Measurements from ENCODE around the gene ULK3. TPM values are rescaled to one million over a fixed set of nuclear protein-coding genes. Genes with fewer than 3 reads are reported as not detected.
A peak's percentile ranks its signal among the peaks of the same experiment; 100 is the strongest.
"Not testable (repeated sequence)": the region's sequence is repeated elsewhere in the genome, so short reads cannot be mapped to it uniquely, and the experiment has no call there.

The ULK3 gene, protein sequence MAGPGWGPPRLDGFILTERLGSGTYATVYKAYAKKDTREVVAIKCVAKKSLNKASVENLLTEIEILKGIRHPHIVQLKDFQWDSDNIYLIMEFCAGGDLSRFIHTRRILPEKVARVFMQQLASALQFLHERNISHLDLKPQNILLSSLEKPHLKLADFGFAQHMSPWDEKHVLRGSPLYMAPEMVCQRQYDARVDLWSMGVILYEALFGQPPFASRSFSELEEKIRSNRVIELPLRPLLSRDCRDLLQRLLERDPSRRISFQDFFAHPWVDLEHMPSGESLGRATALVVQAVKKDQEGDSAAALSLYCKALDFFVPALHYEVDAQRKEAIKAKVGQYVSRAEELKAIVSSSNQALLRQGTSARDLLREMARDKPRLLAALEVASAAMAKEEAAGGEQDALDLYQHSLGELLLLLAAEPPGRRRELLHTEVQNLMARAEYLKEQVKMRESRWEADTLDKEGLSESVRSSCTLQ
- 42.3 TPM for total RNA-seq
- long read RNA-seq, transcript ULK3-201 (16 exons, 2,623 nt), result minor isoform, 12 of 77 reads
- long read RNA-seq, transcript ULK3-220 (16 exons, 2,611 nt), result major isoform, 14 of 77 reads
- long read RNA-seq, partial matches to known transcripts, result 19 of 77 reads
- long read RNA-seq, other reads (novel, unspliced or antisense), result 25 of 77 reads

DNA sequence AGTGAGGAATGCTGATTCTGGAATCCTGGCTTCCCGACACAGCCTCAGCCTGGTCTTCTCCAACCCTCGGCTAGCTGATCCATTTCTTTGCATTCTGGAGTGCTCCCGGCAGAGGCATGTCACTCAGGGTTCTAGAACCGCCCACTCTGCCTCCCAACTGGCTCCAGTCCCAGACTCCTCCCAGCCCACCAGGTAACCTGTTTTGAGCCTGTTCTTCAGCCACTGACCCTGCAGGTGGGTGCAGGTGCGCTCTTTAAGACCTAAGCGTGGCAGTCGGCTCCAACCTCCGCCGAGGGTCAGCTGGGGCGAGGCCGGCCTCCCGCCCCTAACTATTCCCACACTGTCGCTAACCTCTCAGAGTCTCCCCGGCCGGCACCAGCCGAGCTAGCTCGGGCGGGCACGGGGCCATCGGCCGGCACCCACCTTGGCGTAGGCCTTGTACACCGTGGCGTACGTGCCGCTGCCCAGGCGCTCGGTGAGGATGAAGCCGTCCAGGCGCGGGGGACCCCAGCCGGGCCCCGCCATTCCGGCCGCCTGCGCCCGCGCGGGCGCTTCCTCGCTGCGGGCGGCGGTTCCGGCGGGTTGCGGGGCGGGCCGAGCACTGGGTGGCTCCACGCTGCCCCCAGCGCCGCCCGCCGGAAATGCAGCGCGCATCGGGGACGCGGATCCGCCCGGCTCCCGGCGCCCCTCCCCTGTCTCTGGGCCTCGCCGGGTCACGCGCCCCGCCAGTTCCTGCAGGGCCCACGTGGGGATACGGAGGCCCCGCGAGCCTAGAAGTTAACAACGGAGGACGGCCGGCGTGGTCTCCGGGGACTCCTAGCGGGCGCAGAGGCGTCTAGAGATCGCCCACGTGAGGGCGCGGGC is at the start of gene ULK3:
TSS of gene ULK3 (minus strand) at position 576 of the 864 bp plus-strand sequence. CDS start at position 525, 51 bp downstream.
- ATAC-seq, result peak; percentile 94
- intact Hi-C loops (cut with DNase I), result loop anchor here (2.0 kb wide), 1 partner anchor 64 kb away; the partner anchor contains the start of gene FAM219B

DNA sequence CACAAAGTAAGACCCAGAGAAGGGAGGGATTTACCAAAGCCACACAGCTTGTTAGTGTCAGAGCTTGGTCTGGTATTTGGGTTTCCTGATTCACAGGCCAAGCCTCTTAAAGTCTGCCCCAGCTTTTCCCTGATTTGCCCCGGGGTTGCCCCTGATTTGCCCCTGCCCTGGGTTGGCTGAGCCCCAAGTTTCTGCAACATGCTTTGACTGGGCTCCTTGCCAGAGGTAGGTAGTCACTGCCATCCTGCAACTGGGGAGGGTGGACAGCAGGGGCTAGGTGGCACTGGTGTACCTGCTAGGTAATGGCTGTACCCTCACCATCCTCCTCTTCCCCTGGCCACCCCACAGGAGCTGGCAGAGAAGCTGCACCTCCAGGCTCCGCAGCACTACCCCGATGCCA is 49.4 kb upstream of the ULK3 start:
- intact Hi-C loops (cut with DNase I), result loop anchor here (5.0 kb wide), 1 partner anchor 105 kb away; no protein-coding TSS in a partner anchor
- DNase-seq (ENCODE audit: missing footprints) (no peak), ATAC-seq (no peak)

More for the DNA sequence above, at the start of gene ULK3:
- peak; percentile 96 for DNase-seq (ENCODE audit: missing footprints)

- peak; percentile 29 for ATAC-seq
- no peak for DNase-seq (ENCODE audit: missing footprints)
- intact Hi-C loops (cut with DNase I), result loop anchor here (5.0 kb wide), 1 partner anchor 104 kb away; no protein-coding TSS in a partner anchor
Observed at GRCh38 chr15:74891469-74891868, 48.5 kb upstream of the ULK3 start.

DNA sequence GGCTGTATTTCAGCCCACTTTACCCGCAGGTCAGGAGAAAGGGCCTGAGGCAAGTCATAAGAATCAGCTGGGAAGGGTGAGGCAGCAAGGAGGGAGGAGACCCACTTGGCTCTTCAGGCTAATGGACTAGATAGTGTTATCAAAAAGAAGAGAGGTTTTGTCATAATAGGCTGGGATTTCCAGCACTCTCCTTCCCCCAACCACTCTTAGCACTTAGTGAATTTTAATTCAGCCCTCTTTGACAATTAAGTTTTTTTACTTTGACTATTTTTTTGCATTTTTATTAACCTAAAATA is 47.7 kb upstream of the ULK3 start:
- ATAC-seq (no peak), DNase-seq (ENCODE audit: missing footprints) (no peak)
- intact Hi-C loops (cut with DNase I), result loop anchor here (5.0 kb wide), 1 partner anchor 103 kb away; no protein-coding TSS in a partner anchor

GRCh38 chr15:74889883-74890664 is 47.1 kb upstream of the ULK3 start, which contains the start of gene MPI:
Gene MPI (plus strand): TSS chr15:74890042. CDS start chr15:74890074, 32 bp downstream.
- ATAC-seq, result peak; percentile 94
- intact Hi-C loops (cut with DNase I), result loop anchor here (2.0 to 5.0 kb wide), 2 partner anchors 17 to 103 kb away; partner anchors contain the start of gene SCAMP2
- peak; percentile 95 for DNase-seq (ENCODE audit: missing footprints)

DNA sequence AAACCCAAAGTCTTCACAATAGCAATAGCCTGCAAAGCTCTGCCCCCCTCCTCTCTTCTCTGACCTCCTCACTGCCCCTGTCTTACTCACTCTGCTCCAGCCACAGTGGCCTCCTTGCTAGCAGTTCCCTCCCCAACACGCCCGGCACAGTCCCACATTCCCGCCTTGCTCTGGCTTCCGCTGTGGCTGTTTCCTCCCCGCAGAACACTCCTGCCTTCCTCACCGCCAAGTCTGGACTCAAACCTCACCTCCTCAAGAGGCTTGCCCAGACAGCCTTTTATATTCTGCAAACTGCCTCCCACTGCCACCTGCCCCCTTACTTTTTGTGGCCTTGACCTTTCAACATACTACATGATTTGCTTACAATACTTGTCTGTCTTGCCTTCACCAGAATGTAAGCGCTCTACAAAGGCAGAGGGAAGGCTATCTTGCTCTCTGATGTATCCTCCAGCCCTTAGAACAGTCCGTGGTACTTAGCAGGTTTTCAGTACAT is 46.5 kb upstream of the ULK3 start:
- peak; percentile 77 for DNase-seq (ENCODE audit: missing footprints)
- intact Hi-C loops (cut with DNase I), result loop anchor here (2.0 kb wide), 1 partner anchor 17 kb away; the partner anchor contains the start of gene SCAMP2
- peak; percentile 61 for ATAC-seq

DNA sequence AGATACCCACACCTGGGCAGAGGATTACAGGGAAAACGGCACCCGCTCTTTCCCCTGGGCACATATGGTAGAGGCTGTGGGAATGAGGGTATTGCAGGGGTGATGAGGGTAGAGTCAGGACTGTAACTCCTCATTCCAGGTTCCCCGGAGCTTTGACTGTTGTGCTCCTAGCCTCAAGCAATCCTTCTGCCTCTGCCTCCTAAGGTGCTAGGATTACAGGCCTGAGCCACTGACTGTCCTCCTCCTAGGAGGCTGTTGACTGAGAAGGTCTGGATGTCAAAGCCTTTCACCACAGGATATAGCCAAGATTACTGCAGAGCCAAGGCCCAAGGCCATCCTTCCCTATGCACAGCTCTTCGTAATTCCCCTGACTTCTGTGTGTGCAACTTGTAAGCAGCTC is 45.8 kb upstream of the ULK3 start:
- intact Hi-C loops (cut with DNase I), result loop anchor here (2.0 kb wide), 1 partner anchor 16 kb away; the partner anchor contains the start of gene SCAMP2
- DNase-seq (ENCODE audit: missing footprints), result no peak
- ATAC-seq, result no peak

DNA sequence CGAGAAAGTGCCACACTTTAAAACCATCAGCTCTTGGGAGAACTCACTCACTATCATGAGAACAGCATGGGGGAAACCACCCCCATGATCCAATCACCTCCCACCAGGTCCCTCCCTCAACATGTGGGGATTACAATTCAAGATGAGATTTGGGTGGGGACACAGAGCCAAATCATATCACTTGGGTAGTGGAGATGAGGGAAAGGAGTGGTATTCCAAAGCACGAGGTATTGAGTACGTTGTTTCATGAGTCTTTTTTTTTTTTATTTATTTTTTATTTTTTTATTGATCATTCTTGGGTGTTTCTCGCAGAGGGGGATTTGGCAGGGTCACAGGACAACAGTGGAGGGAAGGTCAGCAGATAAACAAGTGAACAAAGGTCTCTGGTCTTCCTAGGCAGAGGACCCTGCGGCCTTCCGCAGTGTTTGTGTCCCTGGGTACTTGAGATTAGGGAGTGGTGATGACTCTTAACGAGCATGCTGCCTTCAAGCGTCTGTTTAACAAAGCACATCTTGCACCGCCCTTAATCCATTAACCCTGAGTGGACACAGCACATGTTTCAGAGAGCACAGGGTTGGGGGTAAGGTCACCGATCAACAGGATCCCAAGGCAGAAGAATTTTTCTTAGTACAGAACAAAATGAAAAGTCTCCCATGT is 44.7 kb upstream of the ULK3 start:
- not testable (repeated sequence) for DNase-seq (ENCODE audit: missing footprints); ATAC-seq
- intact Hi-C loops (cut with DNase I), result loop anchor here (2.0 kb wide), 1 partner anchor 15 kb away; the partner anchor contains the start of gene SCAMP2

DNA sequence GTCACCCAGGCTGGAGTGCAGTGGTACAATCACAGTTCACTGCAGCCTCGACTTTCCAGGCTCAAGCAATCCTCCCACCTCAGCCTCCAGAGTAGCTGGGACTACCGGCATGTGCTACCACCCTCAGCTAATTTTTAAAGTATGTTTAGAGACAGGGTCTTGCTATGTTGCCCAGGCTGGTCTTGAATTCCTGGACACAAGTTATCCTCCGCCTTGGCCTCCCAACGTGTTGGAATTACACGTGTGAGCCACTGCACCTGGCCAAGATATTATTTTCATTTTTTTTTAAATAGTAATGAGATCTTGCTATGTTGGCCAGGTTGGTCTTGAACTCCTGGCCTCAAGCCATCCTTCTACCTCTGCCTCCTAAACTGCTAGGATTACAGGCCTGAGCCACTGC is 42.5 kb upstream of the ULK3 start:
- intact Hi-C loops (cut with DNase I), result no loop called here
- DNase-seq (ENCODE audit: missing footprints), result no peak
- no peak for ATAC-seq

DNA sequence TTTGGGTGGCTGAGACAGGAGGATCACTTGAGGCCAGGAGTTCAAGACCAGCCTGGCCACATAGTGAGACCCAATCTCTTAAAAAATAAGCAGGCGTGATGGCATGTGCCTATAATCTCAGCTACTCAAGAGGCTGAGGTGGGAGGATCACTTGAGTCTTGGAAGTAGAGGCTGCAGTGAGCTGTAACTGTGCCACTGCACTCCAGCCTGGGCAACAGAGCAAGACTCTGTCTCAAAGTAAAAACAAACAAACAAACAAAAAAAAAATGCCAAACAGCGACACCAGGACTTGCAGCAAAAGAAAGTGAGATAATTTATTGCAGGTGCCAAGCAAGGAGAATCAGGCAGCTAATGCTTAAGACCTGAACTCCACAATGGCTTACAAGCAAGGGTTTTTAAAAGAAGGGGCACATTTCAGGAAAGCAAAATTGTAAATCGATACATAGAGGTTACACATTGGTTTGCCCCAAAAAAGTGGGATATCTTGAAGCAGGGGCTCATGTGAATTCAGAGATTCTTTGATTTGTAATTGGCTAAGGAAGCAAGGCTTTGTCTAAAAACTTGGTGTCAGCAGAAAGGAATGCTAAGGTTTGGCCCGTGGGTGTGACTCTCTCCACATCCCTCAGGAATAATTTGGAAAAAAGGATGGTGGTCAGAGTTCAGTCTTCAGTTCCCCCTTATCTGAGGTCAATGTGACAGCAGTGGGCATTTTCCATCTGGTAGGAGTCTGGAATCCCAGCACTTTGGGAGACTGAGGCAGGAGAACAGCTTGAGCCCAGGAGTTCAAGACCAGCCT is 41.7 kb upstream of the ULK3 start:
- intact Hi-C loops (cut with DNase I), result no loop called here
- DNase-seq (ENCODE audit: missing footprints) (no peak), ATAC-seq (no peak)

DNA sequence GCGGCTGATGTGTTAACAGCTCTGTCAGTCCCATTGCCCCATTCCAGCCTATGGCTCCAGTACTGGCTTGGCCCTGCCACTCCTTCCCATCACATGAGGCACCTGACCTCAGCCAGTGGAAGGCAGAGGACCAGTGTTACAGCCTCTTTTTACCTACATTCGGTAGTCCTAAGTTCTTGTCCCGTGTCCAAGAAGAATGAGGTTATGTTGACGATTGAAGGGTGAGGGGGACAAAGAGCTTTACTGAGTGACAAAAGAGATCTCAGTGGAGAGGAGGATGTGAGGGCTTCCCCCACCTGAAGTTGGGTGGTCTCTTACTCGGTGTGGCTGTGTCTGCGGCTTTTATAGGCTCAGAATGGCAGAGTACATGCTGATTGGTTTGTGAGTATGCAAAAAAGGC is 39.6 kb upstream of the ULK3 start:
- ATAC-seq, result no peak
- intact Hi-C loops (cut with DNase I), result no loop called here
- DNase-seq (ENCODE audit: missing footprints), result no peak

GRCh38 chr15:74878273-74878672 is 35.3 kb upstream of the ULK3 start:
- DNase-seq (ENCODE audit: missing footprints) (no peak), ATAC-seq (no peak)
- intact Hi-C loops (cut with DNase I), result no loop called here

DNA sequence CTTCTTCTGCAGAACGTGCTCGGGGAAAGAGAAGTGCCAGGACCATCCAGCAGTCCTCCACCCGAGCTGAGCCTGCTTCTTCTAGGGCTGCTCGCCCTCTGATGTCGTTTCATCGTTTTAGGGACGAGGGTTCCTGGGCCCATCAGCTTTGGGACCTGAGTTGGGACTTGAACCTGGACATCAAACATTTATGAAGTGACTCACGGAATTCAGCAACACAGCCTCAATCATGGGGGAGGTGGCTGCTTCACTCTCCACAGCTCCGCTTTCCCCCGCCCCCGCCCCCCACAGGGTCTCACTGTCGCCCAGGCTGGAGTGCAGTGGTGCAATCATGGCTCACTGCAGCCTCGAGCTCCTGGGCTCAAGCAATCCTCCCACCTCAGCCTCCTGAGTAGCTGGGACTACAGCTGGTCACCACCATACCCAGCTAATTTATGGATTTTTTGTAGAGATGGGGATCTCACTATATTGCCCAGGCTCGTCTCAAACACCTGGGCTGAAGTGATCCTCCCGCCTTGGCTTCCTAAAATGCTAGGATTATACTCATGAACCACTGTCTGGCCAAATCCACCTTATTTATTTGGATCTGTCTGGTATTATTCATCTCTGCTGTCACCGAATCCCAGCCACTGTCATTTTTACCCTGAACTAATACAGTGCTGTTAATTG is 30.9 kb upstream of the ULK3 start:
- intact Hi-C loops (cut with DNase I), result loop anchor here (2.0 kb wide), 1 partner anchor 15 kb away; no protein-coding TSS in a partner anchor
- ATAC-seq (no peak), DNase-seq (ENCODE audit: missing footprints) (no peak)

DNA sequence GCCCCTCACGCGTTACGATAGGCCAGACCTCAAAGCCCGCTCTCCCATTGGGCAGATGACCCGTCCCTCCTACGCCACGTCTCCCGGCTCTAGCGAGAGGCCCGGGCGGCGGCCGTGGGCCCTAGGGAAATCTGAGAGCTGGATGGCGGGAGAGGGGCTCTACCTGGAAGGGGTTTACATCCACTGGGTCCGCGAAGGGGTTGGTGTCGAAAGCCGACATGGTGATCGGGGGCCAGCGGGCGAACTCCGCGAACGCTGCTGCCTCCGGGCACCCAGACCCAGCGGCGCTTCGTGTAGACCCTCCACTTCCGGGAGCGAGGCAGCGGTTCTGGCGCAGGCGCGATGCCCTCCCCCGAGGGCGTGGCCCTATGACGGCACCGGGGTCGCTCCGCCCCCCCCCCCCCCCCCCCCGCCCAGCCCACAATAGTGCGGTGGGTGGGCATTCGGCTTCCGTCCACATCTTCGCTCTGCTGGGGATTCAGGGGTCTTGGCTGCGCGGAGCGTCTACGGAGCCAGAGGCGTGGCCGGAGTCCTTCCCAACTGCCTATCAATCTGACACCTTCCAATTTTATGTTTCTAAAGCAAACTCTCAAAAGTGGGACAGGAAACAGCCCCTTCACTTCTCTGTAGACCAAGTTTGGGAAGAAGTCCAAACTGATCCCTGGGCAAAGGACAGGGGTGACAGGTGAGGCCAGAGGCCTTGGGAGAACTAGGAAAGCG is 30.2 kb upstream of the ULK3 start, which contains the start of gene SCAMP2:
TSS of gene SCAMP2 (minus strand) at position 330 of the 720 bp plus-strand sequence. CDS start at position 220, 110 bp downstream.
- DNase-seq (ENCODE audit: missing footprints) (peak; percentile 97), ATAC-seq (peak; percentile 95)
- intact Hi-C loops (cut with DNase I), result loop anchor here (2.0 kb wide), 1 partner anchor 16 kb away; no protein-coding TSS in a partner anchor

DNA sequence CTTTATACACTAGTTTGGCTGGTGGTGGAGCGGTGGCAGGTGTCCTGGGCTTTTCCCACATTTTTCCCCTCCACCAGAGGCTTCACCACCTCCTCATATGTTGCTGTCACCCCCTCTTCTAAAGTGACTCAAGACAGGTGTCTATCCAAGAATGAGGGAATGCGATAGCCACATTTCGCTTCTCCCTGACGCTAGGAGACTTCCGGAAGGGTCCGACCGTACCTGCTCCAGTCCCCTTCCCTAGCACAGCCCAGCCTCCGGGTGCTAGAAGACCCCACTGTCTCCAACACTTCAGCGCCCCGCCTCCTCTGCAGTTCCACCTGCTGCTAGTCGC is 29.7 kb upstream of the ULK3 start:
- ATAC-seq (no peak), DNase-seq (ENCODE audit: missing footprints) (no peak)
- intact Hi-C loops (cut with DNase I), result loop anchor here (2.0 kb wide), 1 partner anchor 16 kb away; no protein-coding TSS in a partner anchor
